GM19351 (cell line): ENCODE measurements around the gene ERN1.

Source experiments
- ATAC-seq: cut with Tn5 transposase; IDR thresholded peaks from one replicate; pipeline ENCODE4 v1.9.1; 2021; ENCODE audit warnings: mild to moderate bottlenecking, moderate library complexity; ENCODE audit not compliant: unreplicated experiment

ERN1 gene

DNA sequence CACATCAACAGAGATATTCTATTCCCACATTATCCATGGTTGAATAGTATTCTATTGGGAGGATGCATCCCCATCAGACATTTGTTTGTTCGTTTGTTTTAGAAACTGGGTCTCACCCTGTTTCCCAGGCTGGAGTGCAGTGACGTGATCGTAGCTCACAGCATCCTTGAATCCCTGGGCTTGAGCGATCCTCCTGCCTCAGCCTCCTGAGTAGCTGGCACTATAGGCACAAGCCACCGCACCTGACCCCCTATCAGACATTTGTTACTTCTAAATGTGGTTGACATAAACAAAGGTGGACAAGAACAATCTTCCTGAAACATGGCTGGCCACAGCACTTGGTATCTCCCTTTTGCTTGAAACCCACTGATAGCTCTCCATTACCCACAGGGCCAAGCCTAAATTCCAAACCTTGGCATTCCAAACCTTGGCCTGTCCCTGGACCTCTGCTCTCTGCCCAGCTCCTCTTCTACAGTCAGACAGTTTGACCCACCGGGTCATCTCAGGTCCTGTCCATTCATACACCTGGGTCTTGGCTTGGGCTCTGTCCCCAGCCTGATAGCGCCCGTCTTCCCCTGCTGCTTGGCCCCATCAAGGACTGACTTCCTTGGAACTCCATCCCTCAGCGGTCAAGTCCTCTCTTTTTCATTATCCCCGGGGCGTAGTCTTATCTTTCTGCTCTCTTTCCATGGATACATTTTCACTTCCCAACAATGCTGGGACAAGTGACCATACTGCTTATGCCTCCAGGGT lies 133.3 kb downstream of the ERN1 start:
- ATAC-seq: no peak

DNA sequence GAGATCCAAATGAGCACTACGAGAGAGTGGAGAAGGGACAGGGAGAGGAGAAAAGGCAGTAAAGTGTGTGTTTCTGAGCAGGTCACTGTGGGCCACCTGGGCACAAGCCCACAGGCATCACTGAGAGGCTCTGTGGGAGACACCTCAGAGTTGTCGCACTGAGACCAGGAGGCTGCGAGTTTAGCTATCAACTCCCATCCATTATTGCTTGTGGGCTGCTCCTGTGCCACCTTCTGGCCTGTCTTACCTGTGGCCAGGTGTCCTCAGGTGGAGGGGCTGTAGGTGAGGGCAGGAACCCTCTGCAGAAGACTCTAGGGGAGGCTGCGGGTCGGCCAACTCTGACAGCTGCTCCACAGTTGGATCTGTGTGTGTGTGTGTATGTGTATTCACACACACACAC lies 134.3 kb downstream of the ERN1 start:
- ATAC-seq: no peak

GRCh38 chr17:63993368-63993985 lies 136.5 kb downstream of the ERN1 start:
- no peak for ATAC-seq

- ATAC-seq: no peak
Observed at GRCh38 chr17:63991611-63992010, 138.3 kb downstream of the ERN1 start.

GRCh38 chr17:63989622-63990345 lies 140.2 kb downstream of the ERN1 start:
- ATAC-seq: no peak
